HG03280 (cell line): Measurements from ENCODE around the gene BRD1.

Experiments used
- ATAC-seq: cut with Tn5 transposase; IDR thresholded peaks from one replicate; pipeline ENCODE4 v1.9.1; 2021; ENCODE audit warnings: mild to moderate bottlenecking, moderate library complexity; ENCODE audit not compliant: unreplicated experiment

The BRD1 gene

GRCh38 chr22:49754696-49755630 lies 72.7 kb downstream of the BRD1 start:
- no peak for ATAC-seq

- ATAC-seq, result no peak
Measured at GRCh38 chr22:49753961-49754695, 73.5 kb downstream of the BRD1 start.

DNA sequence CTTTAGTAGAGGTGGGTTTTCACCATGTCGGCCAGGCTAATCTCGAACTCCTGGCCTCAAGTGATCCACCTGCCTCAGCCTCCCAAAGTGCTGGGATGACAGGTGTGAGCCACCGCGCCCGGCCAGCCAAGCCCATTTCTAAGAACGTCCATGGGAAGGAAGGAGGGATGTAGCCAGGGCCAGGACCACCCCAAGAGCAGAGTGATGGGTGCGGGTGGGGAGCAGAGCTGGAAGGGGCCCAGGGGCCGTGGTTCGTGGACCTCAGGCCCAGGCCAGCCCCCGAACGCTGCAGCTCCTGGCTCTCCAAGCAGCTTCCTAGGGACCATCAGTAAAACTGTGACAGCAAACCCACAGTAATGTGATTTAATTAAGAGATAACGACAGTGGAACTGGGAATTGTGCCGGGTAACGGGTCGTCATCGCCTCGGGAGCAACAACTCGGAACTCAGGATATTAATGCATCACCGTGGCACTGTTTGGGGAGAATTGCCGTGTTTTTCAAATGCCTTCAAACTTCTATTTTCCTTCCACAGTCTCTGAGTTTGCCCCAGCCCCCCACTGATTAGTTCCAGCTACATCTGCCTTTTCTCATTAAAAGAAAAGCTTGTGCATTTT lies 74.3 kb downstream of the BRD1 start:
- no peak for ATAC-seq

DNA sequence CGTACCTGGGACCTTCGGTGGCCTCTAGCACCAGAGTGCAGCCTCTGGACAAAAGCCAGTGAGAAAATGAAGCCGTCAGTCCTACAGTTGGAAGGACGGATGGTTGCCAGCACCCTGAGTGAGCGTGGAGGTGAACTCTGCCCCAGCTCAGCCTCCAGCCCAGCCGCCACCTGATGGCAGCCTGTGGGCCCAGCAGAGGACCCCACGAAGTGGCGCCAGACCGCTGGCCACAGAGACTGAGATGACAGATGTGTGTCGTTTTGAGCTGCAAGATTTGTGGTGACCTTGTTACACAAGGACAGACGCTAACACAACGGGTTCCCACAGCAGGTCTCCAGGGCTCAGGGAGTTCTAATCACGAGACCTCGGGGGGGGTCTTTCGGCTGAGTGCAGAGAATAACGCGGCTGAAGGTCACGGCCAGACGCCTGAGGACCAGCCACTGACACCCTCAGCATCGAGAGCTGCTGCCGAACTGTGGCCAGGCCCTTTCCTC lies 75.0 kb downstream of the BRD1 start:
- ATAC-seq, result no peak

DNA sequence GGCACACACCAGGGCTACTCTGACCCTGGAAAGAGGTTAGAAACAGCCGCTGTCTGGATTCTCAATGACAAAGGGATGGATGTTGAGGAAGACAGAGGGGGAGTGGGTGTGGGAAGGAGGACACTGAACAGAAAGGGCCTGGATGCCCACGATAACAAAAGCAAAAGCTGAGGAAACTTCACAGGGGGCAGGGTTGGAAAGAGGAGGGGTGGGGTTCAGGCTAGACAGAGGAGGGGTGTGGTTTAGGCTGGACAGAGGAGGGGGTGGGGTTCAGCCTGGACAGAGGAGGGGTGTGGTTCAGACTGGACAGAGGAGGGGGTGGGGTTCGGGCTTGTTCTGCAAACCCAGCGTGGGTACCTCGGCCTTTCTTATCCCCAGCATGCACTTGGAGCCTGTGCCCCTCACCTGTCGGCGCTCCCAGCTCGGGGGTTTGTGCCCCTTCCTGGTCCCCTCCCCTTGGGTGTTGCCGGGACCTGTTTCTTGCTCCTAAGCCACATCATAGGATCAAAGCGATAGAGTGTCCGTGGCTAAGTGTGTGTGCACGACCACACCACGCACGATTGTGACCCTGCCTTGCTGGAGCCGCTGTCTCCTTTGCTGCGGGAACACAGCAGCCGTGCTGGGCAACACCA lies 75.6 kb downstream of the BRD1 start:
- ATAC-seq, result no peak

- ATAC-seq, result no peak
Measured at GRCh38 chr22:49751318-49751965, 76.2 kb downstream of the BRD1 start.

- no peak for ATAC-seq
Measured at GRCh38 chr22:49749885-49750510, 77.7 kb downstream of the BRD1 start.

DNA sequence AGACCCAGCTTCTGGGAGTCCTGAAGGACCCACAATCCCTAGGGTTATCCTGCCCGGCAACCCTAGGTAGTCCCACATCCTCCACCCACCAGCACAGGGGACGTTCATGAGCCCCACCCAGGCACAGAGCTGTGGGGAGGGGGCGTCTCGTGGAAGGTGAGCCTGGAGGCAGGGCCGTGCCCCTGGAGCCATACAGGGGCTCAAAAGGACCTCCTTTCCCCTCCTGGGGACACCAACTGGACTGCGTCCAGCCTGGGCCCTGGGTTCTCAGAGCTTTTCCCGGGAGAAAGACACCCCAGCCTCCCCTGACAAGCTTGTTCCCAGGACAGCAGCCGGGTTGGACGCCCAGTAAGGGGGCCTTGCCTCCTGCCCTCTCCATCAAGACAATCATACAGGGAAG lies 78.4 kb downstream of the BRD1 start:
- no peak for ATAC-seq

DNA sequence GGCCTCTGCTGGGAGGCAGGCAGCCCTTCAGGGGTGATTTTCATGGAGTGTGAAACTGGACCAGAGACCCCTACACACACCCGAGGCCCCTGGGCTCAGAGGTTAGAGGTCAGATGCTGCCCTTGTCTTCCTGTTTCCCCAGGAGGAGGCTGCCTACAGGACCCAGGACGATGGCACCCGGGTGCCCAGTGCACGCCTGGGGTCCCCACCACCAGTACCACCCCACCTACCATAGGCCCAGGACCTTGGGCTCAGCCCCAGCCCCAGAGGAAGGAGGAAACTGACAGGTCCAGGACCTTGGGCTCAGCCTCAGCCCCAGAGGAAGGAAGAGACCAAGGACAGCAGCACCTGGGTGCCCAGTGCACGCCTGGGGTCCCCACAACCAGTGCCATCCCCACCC lies 79.2 kb downstream of the BRD1 start:
- ATAC-seq, result no peak

- ATAC-seq, result no peak
Measured at GRCh38 chr22:49747716-49748115, 80.0 kb downstream of the BRD1 start.

GRCh38 chr22:49747130-49747529 lies 80.5 kb downstream of the BRD1 start:
- no peak for ATAC-seq

- ATAC-seq, result no peak
Measured at GRCh38 chr22:49746065-49746464, 81.6 kb downstream of the BRD1 start.

DNA sequence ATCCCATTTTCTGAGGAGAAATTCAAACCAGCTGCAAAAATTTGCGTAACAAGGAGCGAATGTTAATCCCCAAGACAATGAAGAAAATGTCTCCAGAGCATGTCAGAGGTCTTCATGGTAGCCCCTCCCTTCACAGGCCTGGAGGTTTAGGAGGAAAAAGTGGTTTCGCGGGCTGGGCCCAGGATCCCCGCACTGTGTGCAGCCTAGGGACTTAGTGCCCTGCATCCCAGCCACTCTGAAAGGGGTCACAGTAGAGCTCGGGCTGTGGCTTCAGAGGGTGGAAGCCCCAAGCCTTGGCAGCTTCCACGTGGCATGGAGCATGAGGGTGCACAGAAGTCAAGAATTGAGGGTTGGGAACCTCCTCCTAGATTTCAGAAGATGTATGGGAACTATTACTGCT lies 87.4 kb downstream of the BRD1 start:
- ATAC-seq, result no peak

DNA sequence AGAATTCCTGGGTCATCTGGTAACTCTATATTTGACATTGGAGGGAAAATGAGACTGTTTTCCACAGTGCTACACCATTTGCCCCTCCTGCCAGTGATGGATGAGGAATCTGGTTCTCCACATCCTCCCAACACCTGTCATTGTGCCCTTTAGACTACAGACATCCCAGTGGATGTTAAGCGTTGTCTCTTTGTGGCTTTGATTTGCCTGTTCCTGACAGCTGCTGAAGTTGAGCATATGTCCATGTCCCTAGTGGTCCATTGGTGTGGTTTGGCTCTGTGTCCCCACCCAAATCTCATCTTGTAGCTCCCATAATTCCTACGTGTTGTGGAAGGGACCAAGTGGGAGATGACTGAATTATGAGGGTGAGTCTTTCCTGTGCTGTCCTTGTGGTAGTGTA lies 88.5 kb downstream of the BRD1 start:
- no peak for ATAC-seq

DNA sequence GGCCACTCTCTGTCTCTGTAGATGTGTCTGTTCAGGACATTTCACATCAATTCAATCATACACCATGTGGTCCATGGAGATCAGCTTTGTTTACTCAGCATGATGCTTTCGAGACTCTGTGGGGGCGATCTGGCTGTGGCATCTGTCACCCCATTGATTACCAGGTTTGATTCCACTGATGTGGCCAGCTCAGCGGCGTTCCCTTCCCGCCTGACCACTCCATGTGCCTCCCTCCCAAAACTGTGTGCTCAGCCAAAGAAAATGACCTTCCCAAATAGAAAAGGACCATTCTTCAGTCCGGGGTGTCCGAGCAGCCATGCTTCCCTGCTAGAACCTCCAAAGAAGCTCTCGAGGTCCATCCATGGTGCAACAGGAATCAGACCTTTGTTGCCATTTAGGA lies 89.1 kb downstream of the BRD1 start:
- ATAC-seq, result no peak

GRCh38 chr22:49738006-49738405 lies 89.7 kb downstream of the BRD1 start:
- ATAC-seq, result no peak

- no peak for ATAC-seq
Measured at GRCh38 chr22:49737101-49737551, 90.5 kb downstream of the BRD1 start.

- no peak for ATAC-seq
Measured at GRCh38 chr22:49736538-49736937, 91.1 kb downstream of the BRD1 start.

DNA sequence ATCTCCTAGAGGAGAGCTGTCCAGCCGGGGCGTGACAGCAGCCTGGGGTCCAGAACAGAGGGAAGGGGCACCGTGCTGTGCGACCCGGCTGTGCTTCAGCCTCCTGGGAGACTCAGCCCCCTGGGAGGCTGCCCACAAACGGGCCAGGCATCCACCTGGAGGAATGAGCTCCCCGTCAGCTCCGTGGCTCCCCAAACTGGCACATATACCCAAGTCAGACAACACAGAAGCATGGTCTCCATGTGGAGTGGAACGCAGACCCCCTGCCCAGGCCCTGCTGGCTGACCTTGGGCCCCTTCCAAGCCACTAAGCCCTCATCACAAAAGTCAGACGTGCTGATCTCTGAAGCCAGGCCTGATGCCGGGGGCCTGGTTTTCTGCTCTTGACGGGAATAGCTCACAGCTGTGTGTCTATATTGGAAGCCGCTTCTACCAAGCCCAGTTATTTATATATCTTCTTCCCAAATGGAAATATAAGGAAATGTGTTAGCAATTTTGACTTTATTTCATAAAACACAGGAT lies 91.7 kb downstream of the BRD1 start:
- ATAC-seq, result no peak

DNA sequence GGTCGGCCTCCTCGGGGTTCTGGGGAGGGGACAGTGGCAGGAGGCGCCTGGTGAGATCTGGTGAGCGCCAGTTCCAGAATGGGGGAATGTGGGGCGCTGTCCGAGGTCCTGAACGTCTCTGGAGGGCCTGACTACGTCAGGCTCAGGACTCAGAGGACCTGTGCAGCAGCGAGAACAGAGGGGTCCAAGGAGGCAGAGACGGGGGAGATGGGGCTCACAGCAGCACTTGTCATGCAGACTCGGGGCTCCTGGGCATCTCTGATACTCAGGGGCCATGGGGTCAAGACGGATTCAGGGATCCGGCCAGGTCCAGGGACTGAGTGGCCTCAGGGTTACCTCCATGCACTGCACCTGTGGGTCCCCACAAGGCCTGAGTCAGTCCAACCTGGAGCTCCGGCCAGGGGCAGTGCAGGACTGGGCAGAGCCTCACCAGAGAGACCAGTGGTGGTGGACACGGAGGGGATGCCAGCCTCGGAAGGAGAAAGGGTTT lies 92.2 kb downstream of the BRD1 start:
- no peak for ATAC-seq
